GM23338 (cell line): ENCODE data around the gene PHACTR1. TPM values are rescaled to one million over a fixed set of nuclear protein-coding genes. Genes with fewer than 3 reads are reported as not detected.

ENCODE experiments used
- ATAC-seq: fragments of 200-7000 bp; cut with Tn5 transposase; 3 replicates; pipeline ENCODE4 v1.9.1; 2020
- DNase-seq: peaks from one replicate; pipeline ENCODE4 v3.0.0-alpha.2; 2015; ENCODE audit warnings: low spot score
- H2AFZ ChIP-seq: fragments of 200-600 bp; sonication (generic); 2 replicates; pipeline ENCODE4 v1.8.0; 2016; ENCODE audit warnings: antibody characterized with exemption, mild to moderate bottlenecking, moderate library complexity
- H3F3A ChIP-seq: fragments of 200-600 bp; sonication (generic); replicated peaks from 2 replicates; pipeline ENCODE4 v1.8.0; 2017; ENCODE audit warnings: antibody characterized with exemption, mixed run types, low read depth
- H3K27ac ChIP-seq: fragments of 200-600 bp; sonication (generic); 2 replicates; pipeline ENCODE4 v1.6.1; 2016; ENCODE audit warnings: low read depth
- H3K27me3 ChIP-seq: fragments of 200-600 bp; sonication (generic); 2 replicates; pipeline ENCODE4 v1.8.0; 2016; ENCODE audit warnings: mild to moderate bottlenecking, mixed run types, moderate library complexity; ENCODE audit not compliant: insufficient read depth
- H3K36me3 ChIP-seq: fragments of 200-600 bp; sonication (generic); 2 replicates; pipeline ENCODE4 v1.8.0; 2016; ENCODE audit warnings: mild to moderate bottlenecking; ENCODE audit not compliant: insufficient read depth
- H3K4me1 ChIP-seq: fragments of 200-600 bp; sonication (generic); 2 replicates; pipeline ENCODE4 v1.8.0; 2016; ENCODE audit warnings: mild to moderate bottlenecking, moderate library complexity; ENCODE audit not compliant: insufficient read depth
- H3K4me2 ChIP-seq: fragments of 200-600 bp; sonication (generic); 2 replicates; pipeline ENCODE4 v1.7.1; 2017; ENCODE audit warnings: mixed run types
- H3K4me3 ChIP-seq: fragments of 200-600 bp; sonication (generic); 2 replicates; pipeline ENCODE4 v1.6.1; 2016; ENCODE audit warnings: mixed run types
- H3K79me2 ChIP-seq: fragments of 200-600 bp; sonication (generic); replicated peaks from 2 replicates; pipeline ENCODE4 v1.8.0; 2017; ENCODE audit warnings: mild to moderate bottlenecking; ENCODE audit not compliant: insufficient read depth
- H3K9me2 ChIP-seq: fragments of 200-600 bp; sonication (generic); 2 replicates; pipeline ENCODE4 v1.8.0; 2017; ENCODE audit not compliant: insufficient read depth
- H4K20me1 ChIP-seq: fragments of 200-600 bp; sonication (generic); replicated peaks from 2 replicates; pipeline ENCODE4 v1.8.0; 2017; ENCODE audit warnings: mild to moderate bottlenecking; ENCODE audit not compliant: insufficient read depth
- H3K27ac Mint-ChIP-seq: 2 replicates; pipeline ENCODE4 v1.8.0; 2020; ENCODE audit warnings: inconsistent platforms, mild to moderate bottlenecking, moderate library complexity, mixed read lengths
- H3K27me3 Mint-ChIP-seq: 3 replicates; pipeline ENCODE4 v1.8.0; 2022; ENCODE audit warnings: low read depth, mild to moderate bottlenecking, moderate library complexity, mixed read lengths, inconsistent platforms; ENCODE audit not compliant: insufficient read depth, poor library complexity
- H3K36me3 Mint-ChIP-seq: 3 replicates; pipeline ENCODE4 v1.8.0; 2021; ENCODE audit warnings: low read depth, mild to moderate bottlenecking, inconsistent platforms, moderate library complexity, mixed read lengths
- H3K4me1 Mint-ChIP-seq: 3 replicates; pipeline ENCODE4 v1.8.0; 2020; ENCODE audit warnings: mild to moderate bottlenecking, inconsistent platforms, mixed read lengths
- H3K4me3 Mint-ChIP-seq: 3 replicates; pipeline ENCODE4 v1.8.0; 2021; ENCODE audit warnings: moderate library complexity, mild to moderate bottlenecking, inconsistent platforms, mixed read lengths
- H3K9me3 Mint-ChIP-seq: 3 replicates; pipeline ENCODE4 v1.8.0; 2020; ENCODE audit warnings: moderate library complexity, mild to moderate bottlenecking, inconsistent platforms, mixed read lengths
- EZH2 ChIP-seq: fragments of 200-600 bp; sonication (generic); IDR thresholded peaks from one replicate; pipeline ENCODE4 v1.8.0; 2017; ENCODE audit warnings: antibody characterized with exemption, mild to moderate bottlenecking, low read depth; ENCODE audit not compliant: unreplicated experiment
- EZH2phosphoT487 ChIP-seq: fragments of 200-600 bp; sonication (generic); IDR thresholded peaks from one replicate; pipeline ENCODE4 v1.8.1; 2018; ENCODE audit warnings: antibody characterized with exemption; ENCODE audit not compliant: unreplicated experiment
- NANOG ChIP-seq: IDR thresholded peaks from 2 replicates; pipeline ENCODE4 v1.6.1; 2016; ENCODE audit warnings: antibody characterized with exemption, borderline replicate concordance
- STAT1 ChIP-seq: IDR thresholded peaks from one replicate; pipeline ENCODE4 v1.6.1; 2016; ENCODE audit warnings: antibody characterized with exemption; ENCODE audit not compliant: unreplicated experiment
- polyA plus RNA-seq: library from polyadenylated mRNA; unstranded; fragments of >200 nt; fragmentation: Nextera tagmentation; extraction: Ambion mirVana; gene quantifications from 2 replicates; pipeline ENCODE4 v1.2.1, GENCODE V29; 2016
- total RNA-seq: library from RNA; depleted of rRNA; stranded (reverse); fragments of >200 nt; shearing (Covaris generic); gene quantifications from 2 replicates; pipeline ENCODE4 v1.2.3, GENCODE V29; 2014
- TF ChIP-seq, protein P1 (sequence below): IDR thresholded peaks from one replicate; pipeline ENCODE4 v1.6.1; 2018; ENCODE audit warnings: antibody characterized with exemption; ENCODE audit not compliant: unreplicated experiment
- TF ChIP-seq, protein P2 (sequence below), 2 experiments: fragments of 200-600 bp in 1 of 2; sonication (generic) in 1 of 2; conservative IDR thresholded peaks; 2 replicates each; pipeline versions ENCODE4 v1.5.1 to v1.6.1; 2016 to 2017; ENCODE audit warnings: antibody characterized with exemption in 2 of 2, low read depth in 2 of 2, mild to moderate bottlenecking in 2 of 2, moderate library complexity in 1 of 2
- TF ChIP-seq, protein P3 (sequence below): fragments of 250-450 bp; sonication (Bioruptor Pico); IDR thresholded peaks from 2 replicates; pipeline ENCODE4 v1.5.0; 2020; ENCODE audit warnings: mild to moderate bottlenecking, moderate library complexity

PHACTR1 gene
- total and polyA plus RNA-seq, 2 experiments from 2014 or later = 5.9 to 19.3 TPM

DNA sequence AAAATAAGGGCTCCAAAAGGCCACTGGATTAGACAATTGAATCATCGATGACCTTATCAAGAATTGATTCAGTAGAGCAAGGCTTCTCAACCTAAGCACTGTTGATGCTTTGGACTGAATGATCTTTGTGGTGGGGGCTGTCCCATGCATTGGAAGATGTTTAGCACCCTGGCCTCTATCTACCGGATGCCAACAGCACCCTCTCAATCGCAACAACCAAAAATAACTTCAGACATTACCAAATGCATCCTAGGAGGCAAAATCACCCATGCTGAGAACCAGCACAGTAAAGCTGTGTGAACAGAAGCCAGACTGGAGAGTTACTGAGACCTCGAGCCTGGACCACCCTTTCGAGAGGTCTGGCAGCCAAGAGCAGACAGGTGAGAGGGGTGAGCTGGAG, 544.3 kb downstream of the PHACTR1 start:
- Histone ChIP-seq H2AFZ (no peak overlapping the region), H3K36me3 (no peaks in the 10 kb centered on the region), H3K4me1 (no peaks in the 10 kb centered on the region), H4K20me1 (no peaks in the 10 kb centered on the region), H3K9me2 (0 out of 2 replicates have a peak, but pooled peaks cover 6% of the 10 kb centered on the region), H3K4me2 (no peak overlapping the region), H3F3A (no peaks in the 10 kb centered on the region), H3K27me3 (no peaks in the 10 kb centered on the region), H3K27ac (no peak overlapping the region), H3K4me3 (no peak overlapping the region), H3K79me2 (no peaks in the 10 kb centered on the region)
- Mint-ChIP-seq H3K27me3 (peaks cover 3% of the 10 kb centered on the region), H3K36me3 (peaks cover 17% of the 10 kb centered on the region), H3K27ac (no peak overlapping the region), H3K9me3 (peaks cover 16% of the 10 kb centered on the region), H3K4me1 (peaks cover 6% of the 10 kb centered on the region), H3K4me3 (no peak overlapping the region)
- TF ChIP-seq EZH2 = no peak
- TF ChIP-seq, protein P1, sequence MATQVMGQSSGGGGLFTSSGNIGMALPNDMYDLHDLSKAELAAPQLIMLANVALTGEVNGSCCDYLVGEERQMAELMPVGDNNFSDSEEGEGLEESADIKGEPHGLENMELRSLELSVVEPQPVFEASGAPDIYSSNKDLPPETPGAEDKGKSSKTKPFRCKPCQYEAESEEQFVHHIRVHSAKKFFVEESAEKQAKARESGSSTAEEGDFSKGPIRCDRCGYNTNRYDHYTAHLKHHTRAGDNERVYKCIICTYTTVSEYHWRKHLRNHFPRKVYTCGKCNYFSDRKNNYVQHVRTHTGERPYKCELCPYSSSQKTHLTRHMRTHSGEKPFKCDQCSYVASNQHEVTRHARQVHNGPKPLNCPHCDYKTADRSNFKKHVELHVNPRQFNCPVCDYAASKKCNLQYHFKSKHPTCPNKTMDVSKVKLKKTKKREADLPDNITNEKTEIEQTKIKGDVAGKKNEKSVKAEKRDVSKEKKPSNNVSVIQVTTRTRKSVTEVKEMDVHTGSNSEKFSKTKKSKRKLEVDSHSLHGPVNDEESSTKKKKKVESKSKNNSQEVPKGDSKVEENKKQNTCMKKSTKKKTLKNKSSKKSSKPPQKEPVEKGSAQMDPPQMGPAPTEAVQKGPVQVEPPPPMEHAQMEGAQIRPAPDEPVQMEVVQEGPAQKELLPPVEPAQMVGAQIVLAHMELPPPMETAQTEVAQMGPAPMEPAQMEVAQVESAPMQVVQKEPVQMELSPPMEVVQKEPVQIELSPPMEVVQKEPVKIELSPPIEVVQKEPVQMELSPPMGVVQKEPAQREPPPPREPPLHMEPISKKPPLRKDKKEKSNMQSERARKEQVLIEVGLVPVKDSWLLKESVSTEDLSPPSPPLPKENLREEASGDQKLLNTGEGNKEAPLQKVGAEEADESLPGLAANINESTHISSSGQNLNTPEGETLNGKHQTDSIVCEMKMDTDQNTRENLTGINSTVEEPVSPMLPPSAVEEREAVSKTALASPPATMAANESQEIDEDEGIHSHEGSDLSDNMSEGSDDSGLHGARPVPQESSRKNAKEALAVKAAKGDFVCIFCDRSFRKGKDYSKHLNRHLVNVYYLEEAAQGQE = no peak
- TF ChIP-seq NANOG = no peak
- TF ChIP-seq STAT1 = no peak
- TF ChIP-seq, protein P2, sequence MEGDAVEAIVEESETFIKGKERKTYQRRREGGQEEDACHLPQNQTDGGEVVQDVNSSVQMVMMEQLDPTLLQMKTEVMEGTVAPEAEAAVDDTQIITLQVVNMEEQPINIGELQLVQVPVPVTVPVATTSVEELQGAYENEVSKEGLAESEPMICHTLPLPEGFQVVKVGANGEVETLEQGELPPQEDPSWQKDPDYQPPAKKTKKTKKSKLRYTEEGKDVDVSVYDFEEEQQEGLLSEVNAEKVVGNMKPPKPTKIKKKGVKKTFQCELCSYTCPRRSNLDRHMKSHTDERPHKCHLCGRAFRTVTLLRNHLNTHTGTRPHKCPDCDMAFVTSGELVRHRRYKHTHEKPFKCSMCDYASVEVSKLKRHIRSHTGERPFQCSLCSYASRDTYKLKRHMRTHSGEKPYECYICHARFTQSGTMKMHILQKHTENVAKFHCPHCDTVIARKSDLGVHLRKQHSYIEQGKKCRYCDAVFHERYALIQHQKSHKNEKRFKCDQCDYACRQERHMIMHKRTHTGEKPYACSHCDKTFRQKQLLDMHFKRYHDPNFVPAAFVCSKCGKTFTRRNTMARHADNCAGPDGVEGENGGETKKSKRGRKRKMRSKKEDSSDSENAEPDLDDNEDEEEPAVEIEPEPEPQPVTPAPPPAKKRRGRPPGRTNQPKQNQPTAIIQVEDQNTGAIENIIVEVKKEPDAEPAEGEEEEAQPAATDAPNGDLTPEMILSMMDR (conservative IDR thresholded peaks at IDR 0.05; ENCODE audit: low read depth in 2 of 2) = no peak
- TF ChIP-seq, protein P3, sequence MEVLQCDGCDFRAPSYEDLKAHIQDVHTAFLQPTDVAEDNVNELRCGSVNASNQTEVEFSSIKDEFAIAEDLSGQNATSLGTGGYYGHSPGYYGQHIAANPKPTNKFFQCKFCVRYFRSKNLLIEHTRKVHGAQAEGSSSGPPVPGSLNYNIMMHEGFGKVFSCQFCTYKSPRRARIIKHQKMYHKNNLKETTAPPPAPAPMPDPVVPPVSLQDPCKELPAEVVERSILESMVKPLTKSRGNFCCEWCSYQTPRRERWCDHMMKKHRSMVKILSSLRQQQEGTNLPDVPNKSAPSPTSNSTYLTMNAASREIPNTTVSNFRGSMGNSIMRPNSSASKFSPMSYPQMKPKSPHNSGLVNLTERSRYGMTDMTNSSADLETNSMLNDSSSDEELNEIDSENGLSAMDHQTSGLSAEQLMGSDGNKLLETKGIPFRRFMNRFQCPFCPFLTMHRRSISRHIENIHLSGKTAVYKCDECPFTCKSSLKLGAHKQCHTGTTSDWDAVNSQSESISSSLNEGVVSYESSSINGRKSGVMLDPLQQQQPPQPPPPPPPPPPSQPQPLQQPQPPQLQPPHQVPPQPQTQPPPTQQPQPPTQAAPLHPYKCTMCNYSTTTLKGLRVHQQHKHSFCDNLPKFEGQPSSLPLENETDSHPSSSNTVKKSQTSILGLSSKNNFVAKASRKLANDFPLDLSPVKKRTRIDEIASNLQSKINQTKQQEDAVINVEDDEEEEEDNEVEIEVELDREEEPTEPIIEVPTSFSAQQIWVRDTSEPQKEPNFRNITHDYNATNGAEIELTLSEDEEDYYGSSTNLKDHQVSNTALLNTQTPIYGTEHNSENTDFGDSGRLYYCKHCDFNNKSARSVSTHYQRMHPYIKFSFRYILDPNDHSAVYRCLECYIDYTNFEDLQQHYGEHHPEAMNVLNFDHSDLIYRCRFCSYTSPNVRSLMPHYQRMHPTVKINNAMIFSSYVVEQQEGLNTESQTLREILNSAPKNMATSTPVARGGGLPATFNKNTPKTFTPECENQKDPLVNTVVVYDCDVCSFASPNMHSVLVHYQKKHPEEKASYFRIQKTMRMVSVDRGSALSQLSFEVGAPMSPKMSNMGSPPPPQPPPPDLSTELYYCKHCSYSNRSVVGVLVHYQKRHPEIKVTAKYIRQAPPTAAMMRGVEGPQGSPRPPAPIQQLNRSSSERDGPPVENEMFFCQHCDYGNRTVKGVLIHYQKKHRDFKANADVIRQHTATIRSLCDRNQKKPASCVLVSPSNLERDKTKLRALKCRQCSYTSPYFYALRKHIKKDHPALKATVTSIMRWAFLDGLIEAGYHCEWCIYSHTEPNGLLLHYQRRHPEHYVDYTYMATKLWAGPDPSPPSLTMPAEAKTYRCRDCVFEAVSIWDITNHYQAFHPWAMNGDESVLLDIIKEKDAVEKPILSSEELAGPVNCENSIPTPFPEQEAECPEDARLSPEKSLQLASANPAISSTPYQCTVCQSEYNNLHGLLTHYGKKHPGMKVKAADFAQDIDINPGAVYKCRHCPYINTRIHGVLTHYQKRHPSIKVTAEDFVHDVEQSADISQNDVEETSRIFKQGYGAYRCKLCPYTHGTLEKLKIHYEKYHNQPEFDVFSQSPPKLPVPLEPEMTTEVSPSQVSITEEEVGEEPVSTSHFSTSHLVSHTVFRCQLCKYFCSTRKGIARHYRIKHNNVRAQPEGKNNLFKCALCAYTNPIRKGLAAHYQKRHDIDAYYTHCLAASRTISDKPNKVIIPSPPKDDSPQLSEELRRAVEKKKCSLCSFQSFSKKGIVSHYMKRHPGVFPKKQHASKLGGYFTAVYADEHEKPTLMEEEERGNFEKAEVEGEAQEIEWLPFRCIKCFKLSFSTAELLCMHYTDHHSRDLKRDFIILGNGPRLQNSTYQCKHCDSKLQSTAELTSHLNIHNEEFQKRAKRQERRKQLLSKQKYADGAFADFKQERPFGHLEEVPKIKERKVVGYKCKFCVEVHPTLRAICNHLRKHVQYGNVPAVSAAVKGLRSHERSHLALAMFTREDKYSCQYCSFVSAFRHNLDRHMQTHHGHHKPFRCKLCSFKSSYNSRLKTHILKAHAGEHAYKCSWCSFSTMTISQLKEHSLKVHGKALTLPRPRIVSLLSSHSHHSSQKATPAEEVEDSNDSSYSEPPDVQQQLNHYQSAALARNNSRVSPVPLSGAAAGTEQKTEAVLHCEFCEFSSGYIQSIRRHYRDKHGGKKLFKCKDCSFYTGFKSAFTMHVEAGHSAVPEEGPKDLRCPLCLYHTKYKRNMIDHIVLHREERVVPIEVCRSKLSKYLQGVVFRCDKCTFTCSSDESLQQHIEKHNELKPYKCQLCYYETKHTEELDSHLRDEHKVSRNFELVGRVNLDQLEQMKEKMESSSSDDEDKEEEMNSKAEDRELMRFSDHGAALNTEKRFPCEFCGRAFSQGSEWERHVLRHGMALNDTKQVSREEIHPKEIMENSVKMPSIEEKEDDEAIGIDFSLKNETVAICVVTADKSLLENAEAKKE (CRISPR knock-in tag) = no peak
- no peak for TF ChIP-seq EZH2phosphoT487
- no peak for ATAC-seq
- no peak for DNase-seq
